GM12878 (cell line): ENCODE results near the gene NTRK1. TPM values are rescaled to one million over a fixed set of nuclear protein-coding genes. Genes with fewer than 3 reads are reported as not detected.

Experiments used
- ATAC-seq: fragments of 200-7000 bp; cut with Tn5 transposase; 3 replicates; pipeline ENCODE4 v1.9.1; 2020; ENCODE audit warnings: mild to moderate bottlenecking, moderate library complexity
- BruUV-seq: library from RNA; stranded (reverse); fragments of 400-500 nt; replicated peaks from 2 replicates; lab custom pipeline; 2021; lab: Mats Ljungman, UMichigan
- CTCF ChIA-PET: fragments of 300-600 bp; sonication (Branson Sonifier 250); formaldehyde crosslinking; extraction: SDS; loops from one replicate; lab custom pipeline; 2021; ENCODE audit warnings: inconsistent platforms; lab: Yijun Ruan, JAX
- POLR2A ChIA-PET: fragments of 350-600 bp; formaldehyde crosslinking; extraction: SDS; loops from one replicate; lab custom pipeline; 2021; ENCODE audit warnings: inconsistent platforms; lab: Charles Lee
- RAD21 ChIA-PET: fragments of 300-600 bp; sonication (Branson Sonifier 250); formaldehyde crosslinking; loops from one replicate; lab custom pipeline; 2023; ENCODE audit warnings: antibody characterized with exemption; ENCODE audit not compliant: unreplicated experiment; lab: Charles Lee
- SMC1A ChIA-PET: fragments of 300-600 bp; sonication (Branson Sonifier 250); formaldehyde crosslinking; loops from one replicate; lab custom pipeline; 2023; ENCODE audit not compliant: unreplicated experiment, uncharacterized antibody; lab: Charles Lee
- DNase-seq: peaks from one replicate; pipeline ENCODE4 v3.0.0-alpha.2; 2011; ENCODE audit warnings: low read depth, low spot score
- FAIRE-seq: peaks from 3 replicates; lab custom pipeline; 2011; peaks lifted over from hg19 to GRCh38; lab: Jason Lieb, UNC
- H2AFZ ChIP-seq: 2 replicates; pipeline ENCODE4 v1.6.0; 2011; ENCODE audit warnings: low read depth, low read length, control low read depth; ENCODE audit not compliant: control insufficient read depth
- H3K27ac ChIP-seq: 2 replicates; pipeline ENCODE4 v1.5.1; 2011; ENCODE audit warnings: control low read depth; ENCODE audit not compliant: control insufficient read depth, insufficient read depth
- H3K27me3 ChIP-seq, 2 experiments: replicated peaks in 1 of 2; 2 replicates each; pipeline versions ENCODE4 v1.6.0 to v1.6.1; 2011; ENCODE audit warnings: low read length in 1 of 2; ENCODE audit not compliant: control insufficient read depth in 2 of 2, insufficient read depth in 2 of 2
- H3K36me3 ChIP-seq, 2 experiments: 2 replicates each; pipeline ENCODE4 v1.5.1; 2011; ENCODE audit warnings: low read length in 1 of 2; ENCODE audit not compliant: control insufficient read depth in 2 of 2, insufficient read depth in 2 of 2
- H3K4me1 ChIP-seq: 2 replicates; pipeline ENCODE4 v1.6.1; 2011; ENCODE audit warnings: mild to moderate bottlenecking, low read length, moderate library complexity, mixed read lengths; ENCODE audit not compliant: control insufficient read depth, insufficient read depth
- H3K4me2 ChIP-seq: 2 replicates; pipeline ENCODE4 v1.6.0; 2011; ENCODE audit warnings: control low read depth; ENCODE audit not compliant: control insufficient read depth, insufficient read depth
- H3K4me3 ChIP-seq: fragments of 200-600 bp; sonication (generic); 2 replicates; pipeline ENCODE4 v1.5.1; 2016
- H3K79me2 ChIP-seq: 2 replicates; pipeline ENCODE4 v1.6.0; 2011; ENCODE audit warnings: low read length; ENCODE audit not compliant: control insufficient read depth, insufficient read depth
- H3K9ac ChIP-seq: 2 replicates; pipeline ENCODE4 v1.8.0; 2011; ENCODE audit warnings: low read length, control low read depth, mixed read lengths; ENCODE audit not compliant: control insufficient read depth, insufficient read depth
- H3K9me3 ChIP-seq: replicated peaks from 3 replicates; pipeline ENCODE4 v1.5.1; 2011; ENCODE audit warnings: mild to moderate bottlenecking, low read length; ENCODE audit not compliant: control insufficient read depth, insufficient read depth
- H4K20me1 ChIP-seq: 2 replicates; pipeline ENCODE4 v1.6.0; 2011; ENCODE audit not compliant: control insufficient read depth, insufficient read depth
- BCL3 ChIP-seq: IDR thresholded peaks from 2 replicates; pipeline ENCODE4 v1.6.1; 2011; ENCODE audit warnings: borderline replicate concordance, low read depth, mild to moderate bottlenecking, moderate library complexity, low read length; ENCODE audit not compliant: insufficient read depth, poor library complexity, severe bottlenecking
- GATAD2B ChIP-seq: fragments of 450-650 bp; conservative IDR thresholded peaks from 2 replicates; pipeline ENCODE4 v1.6.1; 2017; ENCODE audit warnings: low read depth, mild to moderate bottlenecking, moderate library complexity
- PAX5 ChIP-seq: IDR thresholded peaks from 2 replicates; pipeline ENCODE4 v1.6.1; 2011; ENCODE audit warnings: low read depth, low read length, borderline replicate concordance
- POLR2A ChIP-seq: IDR thresholded peaks from 2 replicates; pipeline ENCODE4 v1.6.1; 2011; ENCODE audit warnings: low read depth, mild to moderate bottlenecking, low read length
- RAD21 ChIP-seq: IDR thresholded peaks from 2 replicates; pipeline ENCODE4 v1.6.1; 2011; ENCODE audit warnings: mild to moderate bottlenecking, low read depth, low read length, moderate library complexity; ENCODE audit not compliant: insufficient read depth
- SMAD5 ChIP-seq: IDR thresholded peaks from 2 replicates; pipeline ENCODE4 v1.6.1; 2016; ENCODE audit warnings: antibody characterized with exemption, low read depth
- SPI1 ChIP-seq: IDR thresholded peaks from 2 replicates; pipeline ENCODE4 v1.6.1; 2011; ENCODE audit warnings: low read depth, mild to moderate bottlenecking, low read length, moderate library complexity, borderline replicate concordance; ENCODE audit not compliant: insufficient read depth
- SREBF2 ChIP-seq: IDR thresholded peaks from 2 replicates; pipeline ENCODE4 v1.6.1; 2012; ENCODE audit warnings: mild to moderate bottlenecking, low read length
- WRNIP1 ChIP-seq: IDR thresholded peaks from 2 replicates; pipeline ENCODE4 v1.6.1; 2011; ENCODE audit warnings: low read depth, low read length, improper control_type of control experiment, borderline replicate concordance
- WGBS: methylation state at CpG from one replicate; pipeline ENCODE4 v1.1.6; 2016; ENCODE audit warnings: low lambda C conversion rate; ENCODE audit not compliant: insufficient replicate concordance, insufficient coverage; ENCODE audit errors: missing lambda C conversion rate; 5-methylcytosine and 5-hydroxymethylcytosine counted together
- in situ Hi-C: fragments of 300-500 bp; cut with MboI; formaldehyde crosslinking; loops from 9 replicates; pipeline ENCODE4 v1.14.3; 2018; ENCODE audit warnings: mixed read lengths
- intact Hi-C: fragments of 100-400 bp; cut with micrococcal nuclease; formaldehyde crosslinking; loops from one replicate; pipeline ENCODE4 v1.14.2; 2022; ENCODE audit not compliant: unreplicated experiment
- polyA plus RNA-seq, 11 experiments: library from polyadenylated mRNA; depleted of rRNA in 4 of 11; unstranded in 6 of 11; stranded (reverse) in 5 of 11; fragments of >200 nt; fragmentation: Nextera tagmentation in 4 of 11; fragmentation: Illumina TruSeq in 1 of 11; extraction: Ambion mirVana in 4 of 11; extraction: Trizol in 1 of 11; gene quantifications; 1 replicate in 1 of 11; 2 replicates in 10 of 11; pipeline versions ENCODE4 v1.2.1 to v1.2.3, GENCODE V29; 2011 to 2016; ENCODE audit warnings: inconsistent platforms in 2 of 11, missing spikeins in 2 of 11, low read depth in 1 of 11
- total RNA-seq, 4 experiments: library from RNA; depleted of rRNA in 3 of 4; stranded (reverse); fragments of >200 nt in 3 of 4; fragmentation: Illumina TruSeq in 1 of 4; extraction: Trizol in 1 of 4; gene quantifications; 2 replicates each; pipeline versions ENCODE4 v1.2.1 to v1.2.3, GENCODE V29; 2013 to 2021

The NTRK1 gene
- total and polyA plus RNA-seq, 10 of the 15 experiments (the other 5 are each of a cell fraction or from before 2014, with no cell fraction given) = 0.10 to 0.56 (median 0.40) TPM; not detected in 7

GRCh38 chr1:156868341-156868740 is 7.7 kb downstream of the NTRK1 start:
- TF ChIP-seq SPI1 (no peak), WRNIP1 (no peak), POLR2A (no peak), RAD21 (peak; percentile 16; the same call in 1 of the 2 replicates), PAX5 (no peak), SREBF2 (no peak), GATAD2B (no peak), BCL3 (no peak), SMAD5 (no peak)
- H3K4me1 ChIP-seq = peaks cover 5% of the 10 kb centered on the region
- intact Hi-C loops = no loop called here
- H3K27me3 ChIP-seq = no peaks in the 10 kb centered on the region; a peak in 1 of 4 replicates
- no peaks in the 10 kb centered on the region for H3K9me3 ChIP-seq
- no peak overlapping the region for H3K27ac ChIP-seq
- RAD21 ChIA-PET = no interaction called here
- no peaks in the 10 kb centered on the region for H4K20me1 ChIP-seq
- ATAC-seq (peak; percentile 40; the same call in 2 of the 3 replicates), DNase-seq (no peak), FAIRE-seq (no peak)
- POLR2A ChIA-PET = no interaction called here
- H3K9ac ChIP-seq = no peak overlapping the region
- in situ Hi-C loops = no loop called here
- no peaks in the 10 kb centered on the region for H3K36me3 ChIP-seq
- SMC1A ChIA-PET = interaction anchor here (3.7 kb wide), 1 partner anchor 8 kb away, joined by 14 read pairs; the partner anchor contains the start of gene NTRK1
- H3K4me3 ChIP-seq = no peak overlapping the region
- no TSS peak for BruUV-seq
- no peak overlapping the region for H2AFZ ChIP-seq
- CTCF ChIA-PET = interaction anchor here (1.0 kb wide), 1 partner anchor 142 kb away, joined by 3 read pairs; no protein-coding TSS in a partner anchor
- H3K4me2 ChIP-seq = no peak overlapping the region
- WGBS = 48% methylated on average over 13 of the region's 13 CpGs
- H3K79me2 ChIP-seq = no peaks in the 10 kb centered on the region
